ENCODE measurements around the gene SCML2.

DNA sequence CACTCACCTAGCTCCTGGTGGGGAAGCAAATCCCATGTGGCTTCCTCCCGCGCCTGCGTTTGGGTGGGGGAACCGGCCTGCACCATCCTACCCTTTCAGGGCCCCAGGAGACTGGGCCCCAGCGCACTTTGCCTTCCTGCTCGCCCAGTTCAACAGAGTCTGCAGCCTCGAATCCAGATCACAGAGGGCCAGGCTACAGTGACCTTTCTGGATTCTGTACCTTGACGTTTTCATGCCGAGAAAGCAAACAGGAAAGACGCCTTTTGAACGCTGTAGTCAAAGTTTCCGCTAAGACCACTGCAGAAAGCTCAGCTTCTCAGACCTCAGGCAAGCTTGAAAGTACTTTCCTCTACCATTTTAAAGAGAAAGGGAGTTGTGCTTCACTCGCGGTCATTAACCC, 126.4 kb downstream of the SCML2 start:
- no peak for TF ChIP-seq ZSCAN12 (CRISPR knock-in tag; IDR thresholded peaks at IDR 0.05)
- TF ChIP-seq NBN (conservative IDR thresholded peaks at IDR 0.05), result no peak
- no peak for TF ChIP-seq POGZ (CRISPR knock-in tag; IDR thresholded peaks at IDR 0.05)
- no peak for TF ChIP-seq ZZZ3 (CRISPR knock-in tag; IDR thresholded peaks at IDR 0.05; ENCODE audit: borderline replicate concordance)
- TF ChIP-seq, protein P1, sequence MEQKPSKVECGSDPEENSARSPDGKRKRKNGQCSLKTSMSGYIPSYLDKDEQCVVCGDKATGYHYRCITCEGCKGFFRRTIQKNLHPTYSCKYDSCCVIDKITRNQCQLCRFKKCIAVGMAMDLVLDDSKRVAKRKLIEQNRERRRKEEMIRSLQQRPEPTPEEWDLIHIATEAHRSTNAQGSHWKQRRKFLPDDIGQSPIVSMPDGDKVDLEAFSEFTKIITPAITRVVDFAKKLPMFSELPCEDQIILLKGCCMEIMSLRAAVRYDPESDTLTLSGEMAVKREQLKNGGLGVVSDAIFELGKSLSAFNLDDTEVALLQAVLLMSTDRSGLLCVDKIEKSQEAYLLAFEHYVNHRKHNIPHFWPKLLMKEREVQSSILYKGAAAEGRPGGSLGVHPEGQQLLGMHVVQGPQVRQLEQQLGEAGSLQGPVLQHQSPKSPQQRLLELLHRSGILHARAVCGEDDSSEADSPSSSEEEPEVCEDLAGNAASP (CRISPR knock-in tag; IDR thresholded peaks at IDR 0.05; ENCODE audit: borderline replicate concordance), result no peak
- TF ChIP-seq, protein P2, sequence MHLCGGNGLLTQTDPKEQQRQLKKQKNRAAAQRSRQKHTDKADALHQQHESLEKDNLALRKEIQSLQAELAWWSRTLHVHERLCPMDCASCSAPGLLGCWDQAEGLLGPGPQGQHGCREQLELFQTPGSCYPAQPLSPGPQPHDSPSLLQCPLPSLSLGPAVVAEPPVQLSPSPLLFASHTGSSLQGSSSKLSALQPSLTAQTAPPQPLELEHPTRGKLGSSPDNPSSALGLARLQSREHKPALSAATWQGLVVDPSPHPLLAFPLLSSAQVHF (CRISPR knock-in tag; IDR thresholded peaks at IDR 0.05), result no peak
- TF ChIP-seq, protein P3, sequence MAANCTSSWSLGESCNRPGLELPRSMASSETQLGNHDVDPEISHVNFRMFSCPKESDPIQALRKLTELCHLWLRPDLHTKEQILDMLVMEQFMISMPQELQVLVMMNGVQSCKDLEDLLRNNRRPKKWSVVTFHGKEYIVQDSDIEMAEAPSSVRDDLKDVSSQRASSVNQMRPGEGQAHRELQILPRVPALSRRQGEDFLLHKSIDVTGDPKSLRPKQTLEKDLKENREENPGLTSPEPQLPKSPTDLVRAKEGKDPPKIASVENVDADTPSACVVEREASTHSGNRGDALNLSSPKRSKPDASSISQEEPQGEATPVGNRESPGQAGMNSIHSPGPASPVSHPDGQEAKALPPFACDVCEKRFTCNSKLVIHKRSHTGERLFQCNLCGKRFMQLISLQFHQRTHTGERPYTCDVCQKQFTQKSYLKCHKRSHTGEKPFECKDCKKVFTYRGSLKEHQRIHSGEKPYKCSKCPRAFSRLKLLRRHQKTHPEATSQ (CRISPR knock-in tag; IDR thresholded peaks at IDR 0.05; ENCODE audit: borderline replicate concordance), result no peak
- TF ChIP-seq SMARCC2 (IDR thresholded peaks at IDR 0.05), result no peak
- no peak for TF ChIP-seq TOE1 (CRISPR knock-in tag; IDR thresholded peaks at IDR 0.05)
- TF ChIP-seq PAX8 (CRISPR knock-in tag; IDR thresholded peaks at IDR 0.05; ENCODE audit: borderline replicate concordance), result no peak

All from HepG2 (cell line).